K562 (cell line): Measurements from ENCODE around the gene SPEM3. TPM values are rescaled to one million over a fixed set of nuclear protein-coding genes. Genes with fewer than 3 reads are reported as not detected.

Experiments
- CBFA2T3 ChIP-seq: fragments of 450-650 bp; IDR thresholded peaks from 2 replicates; pipeline ENCODE4 v1.6.1; 2017
- EGR1 ChIP-seq: fragments of 450-650 bp; conservative IDR thresholded peaks from 2 replicates; pipeline ENCODE4 v1.6.1; 2017; ENCODE audit warnings: mild to moderate bottlenecking
- JUND ChIP-seq, 2 experiments: IDR thresholded peaks; 2 replicates in 1 of 2; 3 replicates in 1 of 2; pipeline ENCODE4 v1.6.1; 2011; ENCODE audit warnings: borderline replicate concordance in 2 of 2, low read depth in 2 of 2, low read length in 2 of 2, improper control_type of control experiment in 1 of 2, missing biosample characterization in 1 of 2, missing genetic modification characterization in 1 of 2, missing genetic modification reagents in 1 of 2
- MNT ChIP-seq, 2 experiments: fragments of 450-650 bp; conservative IDR thresholded peaks; 2 replicates each; pipeline ENCODE4 v1.6.1; 2017; ENCODE audit warnings: mild to moderate bottlenecking in 2 of 2, moderate library complexity in 2 of 2
- NR2C2 ChIP-seq, 2 experiments: fragments of 200-800 bp in 1 of 2; sonication (Bioruptor generic) in 1 of 2; sonication (generic) in 1 of 2; formaldehyde crosslinking in 1 of 2; IDR thresholded peaks; 2 replicates each; pipeline versions ENCODE4 v1.6.1 to v1.8.0; 2016 to 2022; ENCODE audit warnings: mild to moderate bottlenecking in 1 of 2, missing compliant biosample characterization in 1 of 2, missing genetic modification characterization in 1 of 2, missing genetic modification reagents in 1 of 2
- PPARD ChIP-seq: fragments of 250-450 bp; sonication (Bioruptor Pico); IDR thresholded peaks from 2 replicates; pipeline ENCODE4 v1.8.0; 2022; ENCODE audit warnings: inconsistent platforms, mild to moderate bottlenecking, moderate library complexity
- RCOR1 ChIP-seq, 2 experiments: IDR thresholded peaks; 2 replicates each; pipeline ENCODE4 v1.6.1; 2012; ENCODE audit warnings: low read depth in 2 of 2, low read length in 2 of 2, borderline replicate concordance in 1 of 2, improper control_type of control experiment in 1 of 2
- ZBTB17 ChIP-seq: fragments of 450-650 bp; formaldehyde crosslinking; IDR thresholded peaks from 2 replicates; pipeline ENCODE4 v1.4.0; 2020; ENCODE audit warnings: mild to moderate bottlenecking
- ZBTB7A ChIP-seq: IDR thresholded peaks from 2 replicates; pipeline ENCODE4 v1.6.1; 2011; ENCODE audit warnings: low read depth, mild to moderate bottlenecking, low read length, moderate library complexity, borderline replicate concordance; ENCODE audit not compliant: control insufficient read depth
- polyA plus RNA-seq, 8 experiments: library from polyadenylated mRNA; depleted of rRNA in 4 of 8; stranded (reverse) in 5 of 8; unstranded in 3 of 8; fragments of >200 nt; fragmentation: Nextera tagmentation in 2 of 8; fragmentation: Illumina TruSeq in 1 of 8; extraction: Ambion mirVana in 2 of 8; extraction: Trizol in 1 of 8; gene quantifications; 2 replicates each; pipeline versions ENCODE4 v1.2.1 to v1.2.3, GENCODE V29; 2011 to 2014; ENCODE audit warnings: inconsistent platforms in 1 of 8, missing spikeins in 1 of 8
- total RNA-seq, 7 experiments: library from RNA; depleted of rRNA in 6 of 7; stranded (reverse); fragments of >200 nt in 6 of 7; fragmentation: Illumina TruSeq in 2 of 7; extraction: Trizol in 2 of 7; gene quantifications; 2 replicates each; pipeline versions ENCODE4 v1.2.1 to v1.2.3, GENCODE V29; 2011 to 2021; ENCODE audit warnings: low replicate concordance in 1 of 7
- TF ChIP-seq, protein P1 (sequence below): fragments of 200-800 bp; sonication (Bioruptor generic); IDR thresholded peaks from 2 replicates; pipeline ENCODE4 v1.6.1; 2016; ENCODE audit warnings: missing genetic modification characterization, missing compliant biosample characterization
- TF ChIP-seq, protein P2 (sequence below): fragments of 200-800 bp; sonication (Bioruptor generic); IDR thresholded peaks from 2 replicates; pipeline ENCODE4 v1.6.1; 2017; ENCODE audit warnings: missing genetic modification characterization, missing compliant biosample characterization
- TF ChIP-seq, protein P3 (sequence below): fragments of 250-450 bp; sonication (Bioruptor Pico); IDR thresholded peaks from 2 replicates; pipeline ENCODE4 v1.4.0; 2020; ENCODE audit warnings: mild to moderate bottlenecking

SPEM3 gene
- total and polyA plus RNA-seq, 9 of the 15 experiments (the other 6 are each of a cell fraction or from before 2014, with no cell fraction given): not detected

DNA sequence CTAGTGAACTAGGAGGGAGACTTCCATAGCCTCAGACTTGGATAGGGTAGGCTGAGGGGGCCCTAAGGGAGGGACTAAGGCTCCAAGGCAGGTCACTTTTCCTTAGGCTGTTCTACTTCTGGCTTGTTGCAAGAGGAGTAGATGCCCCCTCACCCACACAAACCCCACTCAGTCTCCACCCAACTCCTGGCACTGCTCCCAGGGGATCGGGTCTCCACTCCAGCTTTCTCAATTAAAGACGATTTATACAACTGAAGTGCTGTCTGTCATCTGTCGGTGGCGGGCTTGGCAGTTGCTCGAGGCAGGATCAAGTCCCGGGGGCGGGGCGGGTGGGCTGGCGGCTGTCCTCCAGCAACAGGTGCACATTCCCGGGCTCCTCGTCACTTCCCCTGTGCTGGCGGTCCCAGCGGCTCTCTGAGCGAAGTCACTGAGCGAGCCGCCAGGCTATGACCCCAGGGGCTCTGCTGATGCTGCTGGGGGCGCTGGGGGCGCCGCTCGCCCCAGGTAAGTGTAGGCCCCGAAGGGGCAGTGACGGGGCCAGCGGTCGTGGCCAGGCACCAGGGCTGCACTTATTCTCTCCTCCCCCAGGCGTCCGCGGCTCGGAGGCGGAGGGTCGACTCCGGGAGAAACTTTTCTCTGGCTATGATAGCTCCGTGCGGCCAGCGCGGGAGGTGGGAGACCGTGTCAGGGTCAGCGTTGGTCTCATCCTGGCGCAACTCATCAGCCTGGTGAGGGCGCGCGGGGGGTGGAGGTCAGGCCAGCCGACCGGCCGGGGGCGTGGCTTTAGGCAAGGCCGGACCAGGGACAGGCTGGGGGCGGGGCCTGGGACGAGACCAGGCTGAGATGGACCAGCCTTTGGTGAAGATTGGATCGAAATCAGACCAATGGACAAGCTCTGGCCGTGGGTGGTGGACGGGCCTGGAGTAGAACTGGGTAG is 16.3 kb downstream of the SPEM3 start, which contains the start of gene CHRNB1 (continued):
- TF ChIP-seq ZBTB7A (peak; percentile 73; the same call in 1 of the 2 replicates), EGR1 (0 out of 2 replicates have a peak, but pooled peaks have one; percentile 27), NR2C2 (CRISPR knock-in tag; IDR thresholded peaks at IDR 0.05) (no peak), NR2C2 (tag; IDR thresholded peaks at IDR 0.05) (peak; percentile 78), RCOR1 (IDR thresholded peaks at IDR 0.05; ENCODE audit: borderline replicate concordance in 1 of 2, low read depth in 2 of 2, low read length in 2 of 2) (peak in 1 of 2 experiments; percentile 39; a peak in 1 of 4 replicates), MNT (conservative IDR thresholded peaks at IDR 0.05) (peak in 1 of 2 experiments; percentile 20; a peak in 1 of 4 replicates), JUND (IDR thresholded peaks at IDR 0.05; ENCODE audit: borderline replicate concordance, low read depth, low read length) (0 out of 2 replicates have a peak, but pooled peaks have one; percentile 4), JUND (tag; IDR thresholded peaks at IDR 0.05; ENCODE audit: borderline replicate concordance, low read depth, low read length) (no peak), CBFA2T3 (no peak), PPARD (CRISPR knock-in tag) (no peak), ZBTB17 (CRISPR knock-in tag) (peak; percentile 96)
- TF ChIP-seq, protein P1, sequence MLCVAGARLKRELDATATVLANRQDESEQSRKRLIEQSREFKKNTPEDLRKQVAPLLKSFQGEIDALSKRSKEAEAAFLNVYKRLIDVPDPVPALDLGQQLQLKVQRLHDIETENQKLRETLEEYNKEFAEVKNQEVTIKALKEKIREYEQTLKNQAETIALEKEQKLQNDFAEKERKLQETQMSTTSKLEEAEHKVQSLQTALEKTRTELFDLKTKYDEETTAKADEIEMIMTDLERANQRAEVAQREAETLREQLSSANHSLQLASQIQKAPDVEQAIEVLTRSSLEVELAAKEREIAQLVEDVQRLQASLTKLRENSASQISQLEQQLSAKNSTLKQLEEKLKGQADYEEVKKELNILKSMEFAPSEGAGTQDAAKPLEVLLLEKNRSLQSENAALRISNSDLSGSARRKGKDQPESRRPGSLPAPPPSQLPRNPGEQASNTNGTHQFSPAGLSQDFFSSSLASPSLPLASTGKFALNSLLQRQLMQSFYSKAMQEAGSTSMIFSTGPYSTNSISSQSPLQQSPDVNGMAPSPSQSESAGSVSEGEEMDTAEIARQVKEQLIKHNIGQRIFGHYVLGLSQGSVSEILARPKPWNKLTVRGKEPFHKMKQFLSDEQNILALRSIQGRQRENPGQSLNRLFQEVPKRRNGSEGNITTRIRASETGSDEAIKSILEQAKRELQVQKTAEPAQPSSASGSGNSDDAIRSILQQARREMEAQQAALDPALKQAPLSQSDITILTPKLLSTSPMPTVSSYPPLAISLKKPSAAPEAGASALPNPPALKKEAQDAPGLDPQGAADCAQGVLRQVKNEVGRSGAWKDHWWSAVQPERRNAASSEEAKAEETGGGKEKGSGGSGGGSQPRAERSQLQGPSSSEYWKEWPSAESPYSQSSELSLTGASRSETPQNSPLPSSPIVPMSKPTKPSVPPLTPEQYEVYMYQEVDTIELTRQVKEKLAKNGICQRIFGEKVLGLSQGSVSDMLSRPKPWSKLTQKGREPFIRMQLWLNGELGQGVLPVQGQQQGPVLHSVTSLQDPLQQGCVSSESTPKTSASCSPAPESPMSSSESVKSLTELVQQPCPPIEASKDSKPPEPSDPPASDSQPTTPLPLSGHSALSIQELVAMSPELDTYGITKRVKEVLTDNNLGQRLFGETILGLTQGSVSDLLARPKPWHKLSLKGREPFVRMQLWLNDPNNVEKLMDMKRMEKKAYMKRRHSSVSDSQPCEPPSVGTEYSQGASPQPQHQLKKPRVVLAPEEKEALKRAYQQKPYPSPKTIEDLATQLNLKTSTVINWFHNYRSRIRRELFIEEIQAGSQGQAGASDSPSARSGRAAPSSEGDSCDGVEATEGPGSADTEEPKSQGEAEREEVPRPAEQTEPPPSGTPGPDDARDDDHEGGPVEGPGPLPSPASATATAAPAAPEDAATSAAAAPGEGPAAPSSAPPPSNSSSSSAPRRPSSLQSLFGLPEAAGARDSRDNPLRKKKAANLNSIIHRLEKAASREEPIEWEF (CRISPR knock-in tag): no peak
- TF ChIP-seq, protein P2, sequence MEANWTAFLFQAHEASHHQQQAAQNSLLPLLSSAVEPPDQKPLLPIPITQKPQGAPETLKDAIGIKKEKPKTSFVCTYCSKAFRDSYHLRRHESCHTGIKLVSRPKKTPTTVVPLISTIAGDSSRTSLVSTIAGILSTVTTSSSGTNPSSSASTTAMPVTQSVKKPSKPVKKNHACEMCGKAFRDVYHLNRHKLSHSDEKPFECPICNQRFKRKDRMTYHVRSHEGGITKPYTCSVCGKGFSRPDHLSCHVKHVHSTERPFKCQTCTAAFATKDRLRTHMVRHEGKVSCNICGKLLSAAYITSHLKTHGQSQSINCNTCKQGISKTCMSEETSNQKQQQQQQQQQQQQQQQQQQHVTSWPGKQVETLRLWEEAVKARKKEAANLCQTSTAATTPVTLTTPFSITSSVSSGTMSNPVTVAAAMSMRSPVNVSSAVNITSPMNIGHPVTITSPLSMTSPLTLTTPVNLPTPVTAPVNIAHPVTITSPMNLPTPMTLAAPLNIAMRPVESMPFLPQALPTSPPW (CRISPR knock-in tag): peak; percentile 85
- TF ChIP-seq, protein P3, sequence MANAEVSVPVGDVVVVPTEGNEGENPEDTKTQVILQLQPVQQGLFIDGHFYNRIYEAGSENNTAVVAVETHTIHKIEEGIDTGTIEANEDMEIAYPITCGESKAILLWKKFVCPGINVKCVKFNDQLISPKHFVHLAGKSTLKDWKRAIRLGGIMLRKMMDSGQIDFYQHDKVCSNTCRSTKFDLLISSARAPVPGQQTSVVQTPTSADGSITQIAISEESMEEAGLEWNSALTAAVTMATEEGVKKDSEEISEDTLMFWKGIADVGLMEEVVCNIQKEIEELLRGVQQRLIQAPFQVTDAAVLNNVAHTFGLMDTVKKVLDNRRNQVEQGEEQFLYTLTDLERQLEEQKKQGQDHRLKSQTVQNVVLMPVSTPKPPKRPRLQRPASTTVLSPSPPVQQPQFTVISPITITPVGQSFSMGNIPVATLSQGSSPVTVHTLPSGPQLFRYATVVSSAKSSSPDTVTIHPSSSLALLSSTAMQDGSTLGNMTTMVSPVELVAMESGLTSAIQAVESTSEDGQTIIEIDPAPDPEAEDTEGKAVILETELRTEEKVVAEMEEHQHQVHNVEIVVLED (CRISPR knock-in tag): no peak
